GM18868 (cell line): ENCODE results near the gene MATCAP1.

Experiments used
- ATAC-seq: cut with Tn5 transposase; IDR thresholded peaks from one replicate; pipeline ENCODE4 v1.9.1; 2021; ENCODE audit warnings: mild to moderate bottlenecking, moderate library complexity; ENCODE audit not compliant: unreplicated experiment

Gene MATCAP1

DNA sequence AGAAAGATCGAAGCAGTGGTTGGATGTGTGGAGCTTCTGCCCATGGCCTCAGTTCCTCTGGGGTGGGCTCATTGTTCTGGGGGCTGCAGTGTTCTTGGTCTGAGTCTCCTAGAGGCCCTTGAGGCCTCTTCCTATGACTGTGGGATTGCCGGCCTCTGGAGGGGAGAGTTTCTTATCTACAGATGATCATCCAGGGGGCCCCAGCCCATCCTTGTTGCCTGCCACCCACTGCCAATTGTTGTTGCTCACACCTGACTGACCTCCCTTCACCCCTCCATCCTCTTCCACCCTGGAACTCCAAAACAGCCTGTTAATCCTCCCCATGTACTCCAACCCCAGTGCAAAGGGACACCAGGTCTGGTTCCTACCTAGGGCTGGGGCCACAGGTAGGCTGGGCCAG lies 38.8 kb downstream of the MATCAP1 start:
- no peak for ATAC-seq

DNA sequence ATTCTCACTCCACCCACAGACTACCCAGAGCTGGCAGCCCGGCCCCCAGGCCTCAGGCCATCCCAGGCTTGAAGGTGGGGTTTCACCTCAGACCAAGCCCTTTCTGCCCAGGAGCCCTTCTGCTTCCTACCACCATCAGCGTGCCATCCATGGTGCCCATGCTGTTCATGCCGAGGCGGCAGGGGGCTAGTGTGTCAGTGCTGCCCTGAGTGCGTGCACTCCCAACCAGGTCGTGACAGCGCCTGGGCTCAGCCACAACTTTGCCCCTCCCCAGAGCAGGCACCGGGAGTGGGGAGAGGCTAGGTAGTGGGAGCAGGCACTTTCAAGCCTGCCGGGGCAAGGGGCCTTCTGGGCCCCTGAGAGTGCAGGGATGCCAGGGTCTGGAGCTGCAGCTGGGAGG lies 41.4 kb downstream of the MATCAP1 start:
- no peak for ATAC-seq

DNA sequence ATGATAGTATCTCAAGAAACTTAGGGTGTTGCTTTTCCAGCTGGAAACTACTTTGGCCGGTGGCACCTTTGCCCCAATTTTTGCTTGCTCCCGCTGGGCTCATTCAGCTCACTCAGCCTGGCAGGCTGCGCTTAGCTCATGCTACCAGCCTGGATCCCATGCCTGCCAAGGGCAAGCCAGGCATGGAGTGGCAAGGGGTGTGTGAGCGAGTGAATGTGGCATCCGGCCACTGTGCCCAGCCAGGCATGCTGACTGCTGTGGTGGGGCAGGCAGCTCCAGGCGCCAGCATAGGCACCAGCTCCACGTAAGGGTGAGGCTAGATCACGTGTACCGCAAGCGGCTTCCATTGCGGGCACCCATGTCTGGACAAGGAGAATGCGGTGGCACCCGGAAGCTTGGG lies 42.4 kb downstream of the MATCAP1 start:
- no peak for ATAC-seq

DNA sequence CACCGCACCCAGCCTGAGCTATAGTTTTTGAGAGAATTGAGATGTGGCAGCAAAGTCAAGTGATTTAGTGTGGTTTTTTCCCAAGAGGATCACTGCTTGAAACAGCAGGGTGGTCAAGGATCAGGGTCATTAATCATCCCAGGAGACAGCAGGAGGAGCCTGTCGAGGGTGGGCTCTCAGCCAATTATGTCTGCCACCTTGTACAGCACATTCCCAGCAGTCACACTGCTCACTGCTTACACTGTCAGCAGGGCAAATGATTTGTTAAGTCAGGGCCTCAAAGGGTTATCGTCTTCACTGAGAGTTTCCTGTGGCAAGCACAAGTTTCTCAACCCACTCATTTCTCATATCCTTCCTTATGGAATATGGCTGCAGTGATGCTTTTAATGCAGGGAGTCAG lies 46.2 kb downstream of the MATCAP1 start:
- no peak for ATAC-seq

DNA sequence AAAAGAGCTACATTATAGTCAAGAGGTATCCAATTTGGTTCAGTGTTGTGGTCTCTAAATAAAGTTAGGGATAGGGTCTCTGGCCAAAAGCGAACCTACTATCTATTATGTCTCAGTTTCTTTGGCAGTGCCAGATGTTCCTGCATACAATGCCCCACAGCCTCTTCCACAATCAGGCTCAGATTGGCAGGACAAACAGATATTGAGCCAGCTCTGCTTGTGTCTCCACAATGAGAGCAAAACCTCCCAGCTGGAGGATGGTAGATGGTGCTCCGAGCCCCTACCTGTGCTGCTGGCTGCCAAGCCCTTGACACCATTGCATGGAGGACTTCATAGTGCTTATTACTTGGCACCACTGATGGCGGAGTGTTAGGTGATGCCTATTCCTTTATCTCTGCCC lies 54.3 kb downstream of the MATCAP1 start:
- no peak for ATAC-seq

DNA sequence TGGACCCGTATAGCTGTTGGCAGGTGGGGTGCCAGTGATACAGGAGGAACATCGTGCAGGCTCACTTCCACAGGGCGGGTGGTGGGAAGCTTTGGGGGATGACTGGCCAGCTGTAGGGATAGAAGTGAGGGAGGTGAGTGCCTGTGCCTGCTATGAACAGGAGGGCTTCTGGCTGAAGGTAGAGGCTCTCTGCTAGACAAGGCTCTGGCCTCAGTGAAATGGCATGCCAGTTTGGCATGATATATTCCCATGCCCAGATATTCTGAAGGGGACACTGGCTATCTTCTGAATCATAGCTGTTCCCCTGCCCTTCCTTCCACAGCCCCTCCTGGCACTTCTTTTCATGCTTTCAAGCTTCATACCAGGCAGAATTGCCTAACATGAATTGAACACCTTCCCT lies 54.9 kb downstream of the MATCAP1 start:
- no peak for ATAC-seq

DNA sequence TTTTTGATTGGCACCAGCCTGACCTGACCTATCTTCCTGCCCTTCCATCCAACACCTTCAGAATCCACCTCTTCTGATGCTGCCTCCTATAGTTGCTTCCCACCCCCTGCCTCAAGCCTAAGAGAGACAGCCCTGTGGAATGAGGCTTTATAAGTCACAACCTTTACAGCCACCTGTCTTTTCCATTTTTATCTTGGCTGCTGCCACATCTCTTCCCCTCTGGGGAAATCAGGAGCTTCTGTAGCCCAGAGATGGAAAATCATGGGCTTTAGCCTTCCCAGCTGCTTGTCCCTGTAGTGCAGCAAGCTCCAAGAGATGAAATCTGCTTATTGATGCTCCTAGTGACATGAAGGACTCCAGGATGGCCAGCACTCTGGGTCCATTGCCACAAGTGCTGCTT lies 55.3 kb downstream of the MATCAP1 start:
- ATAC-seq = no peak
